Uterus (tissue), 4 donors: Measurements from ENCODE around the gene CEACAM3. TPM values are rescaled to one million over a fixed set of nuclear protein-coding genes. Genes with fewer than 3 reads are reported as not detected.

Experiments used
- DNase-seq, 2 donors: peaks; one replicate each; pipeline ENCODE4 v3.0.0-alpha.2; 2019 to 2020
- H3K27ac ChIP-seq, 2 donors: fragments of 200-600 bp; sonication (generic); 1 replicate in 1 of 2; 2 replicates in 1 of 2; pipeline ENCODE4 v1.5.1; 2016 to 2018
- H3K27me3 ChIP-seq, 2 donors: fragments of 200-600 bp; sonication (generic); one replicate each; pipeline ENCODE4 v1.5.1; 2018 to 2019; ENCODE audit warnings: control low read depth in 1 of 2
- H3K36me3 ChIP-seq, 2 donors: fragments of 200-600 bp; sonication (generic); one replicate each; pipeline ENCODE4 v1.5.1; 2019; ENCODE audit warnings: control low read depth in 1 of 2
- H3K4me1 ChIP-seq, 2 donors: fragments of 200-600 bp; sonication (generic); one replicate each; pipeline ENCODE4 v1.5.1; 2018 to 2019; ENCODE audit warnings: control low read depth in 1 of 2
- H3K4me3 ChIP-seq, 2 donors: fragments of 200-600 bp; sonication (generic); 1 replicate in 1 of 2; 2 replicates in 1 of 2; pipeline ENCODE4 v1.5.1; 2018 to 2019; ENCODE audit warnings: mild to moderate bottlenecking in 1 of 2
- H3K9me3 ChIP-seq, 2 donors: fragments of 200-600 bp; sonication (generic); one replicate each; pipeline ENCODE4 v1.5.1; 2019; ENCODE audit warnings: control low read depth in 1 of 2
- CTCF ChIP-seq, 4 experiments: fragments of 200-600 bp in 2 of 4; fragments of 450-650 bp in 2 of 4; sonication (generic) in 2 of 4; IDR thresholded peaks; one replicate each; pipeline ENCODE4 v1.5.1; 2016 to 2019; ENCODE audit warnings: antibody characterized with exemption in 4 of 4, mild to moderate bottlenecking in 2 of 4, moderate library complexity in 1 of 4
- POLR2A ChIP-seq, 2 donors: fragments of 450-650 bp; IDR thresholded peaks; one replicate each; pipeline ENCODE4 v1.6.1; 2016; ENCODE audit warnings: antibody characterized with exemption in 2 of 2, mild to moderate bottlenecking in 1 of 2, moderate library complexity in 1 of 2
- intact Hi-C: fragments of 100-400 bp; cut with DNase I; formaldehyde crosslinking; loops from one replicate; pipeline ENCODE4 v1.15.1; 2023; ENCODE audit warnings: low total_unique reads
- total RNA-seq, 4 donors: library from RNA; depleted of rRNA in 3 of 4; stranded (reverse); fragments of >200 nt in 3 of 4; gene quantifications; one replicate each; pipeline versions ENCODE4 v1.1.0 to v1.2.4, GENCODE V29; 2014 to 2023
- donor health status: DM: yes; HTN: yes; CAD: no.

Gene CEACAM3
- total RNA-seq, 4 donors from 2014 or later = not detected

- Histone ChIP-seq H3K4me3 (no peak overlapping the region), H3K27me3 (no peaks in the 10 kb centered on the region), H3K9me3 (no peaks in the 10 kb centered on the region), H3K36me3 (no peaks in the 10 kb centered on the region), H3K27ac (no peak overlapping the region), H3K4me1 (no peaks in the 10 kb centered on the region)
- TF ChIP-seq POLR2A (IDR thresholded peaks at IDR 0.05) (no peak), CTCF (IDR thresholded peaks at IDR 0.05) (no peak)
- intact Hi-C loops = no loop called here
- DNase-seq = no peak
Measured at GRCh38 chr19:41799444-41800000, 3.1 kb downstream of the CEACAM3 start.

- H3K4me1 ChIP-seq = no peaks in the 10 kb centered on the region
- no peaks in the 10 kb centered on the region for H3K9me3 ChIP-seq
- DNase-seq = no peak
- no peak for TF ChIP-seq POLR2A (IDR thresholded peaks at IDR 0.05)
- no peak for TF ChIP-seq CTCF (IDR thresholded peaks at IDR 0.05)
- intact Hi-C loops = no loop called here
- H3K36me3 ChIP-seq = no peaks in the 10 kb centered on the region
- no peaks in the 10 kb centered on the region for H3K27me3 ChIP-seq
- no peak overlapping the region for H3K27ac ChIP-seq
- H3K4me3 ChIP-seq = no peak overlapping the region
Measured at GRCh38 chr19:41801031-41801430, 4.6 kb downstream of the CEACAM3 start.

GRCh38 chr19:41801792-41802211 is 5.4 kb downstream of the CEACAM3 start:
- Histone ChIP-seq H3K36me3 (no peaks in the 10 kb centered on the region), H3K27me3 (no peaks in the 10 kb centered on the region), H3K27ac (no peak overlapping the region), H3K9me3 (no peaks in the 10 kb centered on the region), H3K4me1 (no peaks in the 10 kb centered on the region), H3K4me3 (no peak overlapping the region)
- intact Hi-C loops = no loop called here
- DNase-seq = no peak
- TF ChIP-seq POLR2A (IDR thresholded peaks at IDR 0.05) = no peak
- no peak for TF ChIP-seq CTCF (IDR thresholded peaks at IDR 0.05)

GRCh38 chr19:41802770-41803169 is 6.4 kb downstream of the CEACAM3 start:
- intact Hi-C loops = no loop called here
- H3K4me3 ChIP-seq = no peak overlapping the region
- H3K36me3 ChIP-seq = no peaks in the 10 kb centered on the region
- no peaks in the 10 kb centered on the region for H3K27me3 ChIP-seq
- no peak for TF ChIP-seq POLR2A (IDR thresholded peaks at IDR 0.05)
- TF ChIP-seq CTCF (IDR thresholded peaks at IDR 0.05) = no peak
- no peak overlapping the region for H3K27ac ChIP-seq
- H3K4me1 ChIP-seq = no peaks in the 10 kb centered on the region
- no peaks in the 10 kb centered on the region for H3K9me3 ChIP-seq
- DNase-seq = no peak

- H3K27ac ChIP-seq = no peak overlapping the region
- H3K27me3 ChIP-seq = no peaks in the 10 kb centered on the region
- no peak overlapping the region for H3K4me3 ChIP-seq
- TF ChIP-seq POLR2A (IDR thresholded peaks at IDR 0.05) (no peak), CTCF (IDR thresholded peaks at IDR 0.05) (no peak)
- H3K36me3 ChIP-seq = no peaks in the 10 kb centered on the region
- intact Hi-C loops = no loop called here
- no peaks in the 10 kb centered on the region for H3K9me3 ChIP-seq
- no peaks in the 10 kb centered on the region for H3K4me1 ChIP-seq
- DNase-seq = no peak
Measured at GRCh38 chr19:41804336-41804735, 7.9 kb downstream of the CEACAM3 start.
